HCT116 (cell line): ENCODE data around the gene VCAM1. TPM values are rescaled to one million over a fixed set of nuclear protein-coding genes. Genes with fewer than 3 reads are reported as not detected.

Experiments used
- total RNA-seq: library from RNA; stranded (reverse); gene quantifications from one replicate; pipeline ENCODE4 v1.2.1, GENCODE V29; 2021; ENCODE audit not compliant: unreplicated experiment

Gene VCAM1
- total RNA-seq, 1 experiment from 2014 or later: 0.17 TPM

Other genes starting within 250 kb of the VCAM1 start
- not detected for gene GPR88, start 181.6 kb upstream of the VCAM1 start, total RNA-seq
- 21.1 TPM for gene EXTL2, start 175.1 kb downstream of the VCAM1 start, total RNA-seq
- 23.3 TPM for gene SLC30A7, start 176.3 kb downstream of the VCAM1 start, total RNA-seq